GM12892 (cell line): ENCODE data around the gene GLIPR1L1.

Experiments used
- POLR2A ChIP-seq: IDR thresholded peaks from 2 replicates; pipeline ENCODE4 v1.6.1; 2011; ENCODE audit warnings: low read depth, low read length, control low read depth
- POLR2AphosphoS5 ChIP-seq: IDR thresholded peaks from 2 replicates; pipeline ENCODE4 v1.6.1; 2011; ENCODE audit warnings: low read depth, low read length, control low read depth
- TAF1 ChIP-seq: IDR thresholded peaks from 2 replicates; pipeline ENCODE4 v1.6.1; 2011; ENCODE audit warnings: low read depth, mild to moderate bottlenecking, control low read depth, low read length, borderline replicate concordance

DNA sequence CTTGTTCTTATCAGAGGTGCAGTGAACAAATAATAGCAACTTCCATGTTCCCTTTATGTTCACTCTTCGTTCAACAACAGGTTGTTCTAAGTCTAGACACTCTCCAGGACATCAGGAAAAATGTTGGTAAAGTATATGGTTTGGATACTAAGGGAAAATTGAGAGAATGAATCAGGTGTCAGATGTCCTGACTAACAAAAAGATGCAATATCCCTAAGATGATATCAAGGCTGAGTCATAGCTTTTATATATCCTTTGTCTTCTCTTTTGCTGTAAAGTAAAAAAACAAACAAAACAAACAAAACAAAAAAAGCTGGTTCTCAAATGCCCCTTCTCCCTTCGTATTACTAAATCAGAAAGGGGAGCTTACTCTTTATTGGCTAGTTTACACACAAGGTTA lies 11.1 kb downstream of the GLIPR1L1 start:
- TF ChIP-seq POLR2A (no peak), POLR2AphosphoS5 (no peak), TAF1 (no peak)
